A673 (cell line): ENCODE data around the gene SLMAP. TPM values are rescaled to one million over a fixed set of nuclear protein-coding genes. Genes with fewer than 3 reads are reported as not detected.

Source experiments
- BruUV-seq: library from RNA; stranded (reverse); fragments of 400-500 nt; replicated peaks from 2 replicates; lab custom pipeline; 2021; lab: Mats Ljungman, UMichigan
- CTCF ChIA-PET: fragments of 300-600 bp; sonication (Branson Sonifier 250); formaldehyde crosslinking; loops from one replicate; lab custom pipeline; 2022; ENCODE audit warnings: antibody characterized with exemption; lab: Charles Lee
- POLR2A ChIA-PET: fragments of 300-600 bp; sonication (Branson Sonifier 250); formaldehyde crosslinking; loops from one replicate; lab custom pipeline; 2022; ENCODE audit warnings: antibody characterized with exemption; ENCODE audit not compliant: low non-redundant PET; lab: Charles Lee
- DNase-seq: peaks from one replicate; pipeline ENCODE4 v3.0.0-alpha.2; 2015; ENCODE audit warnings: low spot score
- H3K27ac ChIP-seq: fragments of 200-600 bp; sonication (generic); 2 replicates; pipeline ENCODE4 v1.5.1; 2016; ENCODE audit warnings: mixed run types, low read depth, mild to moderate bottlenecking, mixed read lengths, antibody characterized with exemption, low read length; ENCODE audit not compliant: poor library complexity, severe bottlenecking
- H3K27me3 ChIP-seq: fragments of 200-600 bp; sonication (generic); replicated peaks from 2 replicates; pipeline ENCODE4 v1.6.1; 2017; ENCODE audit warnings: mixed run types, low read depth, mild to moderate bottlenecking, mixed read lengths, antibody characterized with exemption, low read length; ENCODE audit not compliant: insufficient read depth, poor library complexity
- H3K36me3 ChIP-seq: fragments of 200-600 bp; sonication (generic); 2 replicates; pipeline ENCODE4 v1.6.1; 2016; ENCODE audit warnings: mixed run types, mild to moderate bottlenecking, mixed read lengths, antibody characterized with exemption, low read length; ENCODE audit not compliant: insufficient read depth, poor library complexity, severe bottlenecking
- H3K4me1 ChIP-seq: fragments of 200-600 bp; sonication (generic); 2 replicates; pipeline ENCODE4 v1.6.1; 2017; ENCODE audit warnings: mixed run types, mild to moderate bottlenecking, mixed read lengths, antibody characterized with exemption, low read length; ENCODE audit not compliant: insufficient read depth, poor library complexity, severe bottlenecking
- H3K4me3 ChIP-seq: fragments of 200-600 bp; sonication (generic); 2 replicates; pipeline ENCODE4 v1.5.1; 2016; ENCODE audit warnings: low read depth, mixed run types, mild to moderate bottlenecking, mixed read lengths, low read length; ENCODE audit not compliant: poor library complexity, severe bottlenecking
- H3K9me3 ChIP-seq: fragments of 200-600 bp; sonication (generic); 2 replicates; pipeline ENCODE4 v1.6.1; 2016; ENCODE audit warnings: mixed run types, low read depth, mild to moderate bottlenecking, mixed read lengths, antibody characterized with exemption, low read length; ENCODE audit not compliant: poor library complexity, severe bottlenecking
- EZH2 ChIP-seq: fragments of 200-600 bp; sonication (generic); IDR thresholded peaks from 2 replicates; pipeline ENCODE4 v1.6.1; 2017; ENCODE audit warnings: borderline replicate concordance, low read depth, mild to moderate bottlenecking, mixed read lengths, antibody characterized with exemption, low read length; ENCODE audit not compliant: poor library complexity, severe bottlenecking
- intact Hi-C: fragments of 100-400 bp; cut with micrococcal nuclease; formaldehyde crosslinking; loops from one replicate; pipeline ENCODE4 v1.10.0; 2022; ENCODE audit not compliant: unreplicated experiment
- total RNA-seq: library from RNA; stranded (reverse); gene quantifications from 2 replicates; pipeline ENCODE4 v1.2.3, GENCODE V29; 2021
- TF ChIP-seq, protein P1 (sequence below): fragments of 300-800, 200-600 bp; sonication (generic); conservative IDR thresholded peaks from 2 replicates; pipeline ENCODE4 v1.5.1; 2017; ENCODE audit warnings: low read depth, mild to moderate bottlenecking, antibody characterized with exemption, low read length, moderate library complexity, mixed read lengths

The SLMAP gene
- total RNA-seq, 1 experiment from 2014 or later, result 32.4 TPM

GRCh38 chr3:57971975-57972374, 215.9 kb downstream of the SLMAP start:
- no peaks in the 10 kb centered on the region for H3K36me3 ChIP-seq
- BruUV-seq, result no TSS peak
- no peak overlapping the region for H3K27ac ChIP-seq
- POLR2A ChIA-PET, result no interaction called here
- TF ChIP-seq, protein P1, sequence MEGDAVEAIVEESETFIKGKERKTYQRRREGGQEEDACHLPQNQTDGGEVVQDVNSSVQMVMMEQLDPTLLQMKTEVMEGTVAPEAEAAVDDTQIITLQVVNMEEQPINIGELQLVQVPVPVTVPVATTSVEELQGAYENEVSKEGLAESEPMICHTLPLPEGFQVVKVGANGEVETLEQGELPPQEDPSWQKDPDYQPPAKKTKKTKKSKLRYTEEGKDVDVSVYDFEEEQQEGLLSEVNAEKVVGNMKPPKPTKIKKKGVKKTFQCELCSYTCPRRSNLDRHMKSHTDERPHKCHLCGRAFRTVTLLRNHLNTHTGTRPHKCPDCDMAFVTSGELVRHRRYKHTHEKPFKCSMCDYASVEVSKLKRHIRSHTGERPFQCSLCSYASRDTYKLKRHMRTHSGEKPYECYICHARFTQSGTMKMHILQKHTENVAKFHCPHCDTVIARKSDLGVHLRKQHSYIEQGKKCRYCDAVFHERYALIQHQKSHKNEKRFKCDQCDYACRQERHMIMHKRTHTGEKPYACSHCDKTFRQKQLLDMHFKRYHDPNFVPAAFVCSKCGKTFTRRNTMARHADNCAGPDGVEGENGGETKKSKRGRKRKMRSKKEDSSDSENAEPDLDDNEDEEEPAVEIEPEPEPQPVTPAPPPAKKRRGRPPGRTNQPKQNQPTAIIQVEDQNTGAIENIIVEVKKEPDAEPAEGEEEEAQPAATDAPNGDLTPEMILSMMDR, result no peak
- TF ChIP-seq EZH2, result no peak
- H3K4me1 ChIP-seq, result no peaks in the 10 kb centered on the region
- intact Hi-C loops, result no loop called here
- CTCF ChIA-PET, result no interaction called here
- no peak for DNase-seq
- H3K9me3 ChIP-seq, result no peaks in the 10 kb centered on the region
- H3K4me3 ChIP-seq, result no peak overlapping the region
- no peaks in the 10 kb centered on the region for H3K27me3 ChIP-seq

GRCh38 chr3:57972531-57973111, 216.5 kb downstream of the SLMAP start:
- H3K27me3 ChIP-seq, result no peaks in the 10 kb centered on the region
- POLR2A ChIA-PET, result no interaction called here
- H3K27ac ChIP-seq, result no peak overlapping the region
- TF ChIP-seq EZH2, result no peak
- TF ChIP-seq, protein P1, result no peak
- H3K9me3 ChIP-seq, result no peaks in the 10 kb centered on the region
- DNase-seq, result no peak
- intact Hi-C loops, result no loop called here
- H3K4me3 ChIP-seq, result no peak overlapping the region
- H3K36me3 ChIP-seq, result no peaks in the 10 kb centered on the region
- CTCF ChIA-PET, result no interaction called here
- no peaks in the 10 kb centered on the region for H3K4me1 ChIP-seq
- BruUV-seq, result no TSS peak

GRCh38 chr3:57973715-57974477, 217.8 kb downstream of the SLMAP start:
- no peaks in the 10 kb centered on the region for H3K27me3 ChIP-seq
- ChIA-PET CTCF (no interaction called here), POLR2A (no interaction called here)
- H3K9me3 ChIP-seq, result no peaks in the 10 kb centered on the region
- H3K36me3 ChIP-seq, result no peaks in the 10 kb centered on the region
- H3K4me3 ChIP-seq, result no peak overlapping the region
- no peak overlapping the region for H3K27ac ChIP-seq
- DNase-seq, result no peak
- BruUV-seq, result no TSS peak
- intact Hi-C loops, result no loop called here
- TF ChIP-seq, protein P1, result no peak
- TF ChIP-seq EZH2, result no peak
- no peaks in the 10 kb centered on the region for H3K4me1 ChIP-seq
